DMS114 treated with DMSO at 0.1 percent for 48 hours (cell line): ENCODE results near the gene SDE2.
"Not testable (repeated sequence)": the region's sequence is repeated elsewhere in the genome, so short reads cannot be mapped to it uniquely, and the experiment has no call there.

Experiments
- DNase-seq: peaks from one replicate; lab custom pipeline; 2025; ENCODE audit not compliant: unreplicated experiment; lab: John Stamatoyannopoulos, UW

The SDE2 gene

GRCh38 chr1:226007126-226007892 is 8.2 kb upstream of the SDE2 start:
- DNase-seq = not testable (repeated sequence)

GRCh38 chr1:226006686-226007085 is 7.5 kb upstream of the SDE2 start:
- no peak for DNase-seq

- no peak for DNase-seq
Measured at GRCh38 chr1:226004396-226004795, 5.3 kb upstream of the SDE2 start.

- no peak for DNase-seq
Measured at GRCh38 chr1:226003502-226004170, 4.5 kb upstream of the SDE2 start.

GRCh38 chr1:226002667-226003501 is 3.7 kb upstream of the SDE2 start:
- no peak for DNase-seq

- DNase-seq = no peak
Measured at GRCh38 chr1:226001963-226002666, 3.0 kb upstream of the SDE2 start.

GRCh38 chr1:226001088-226001487 is 1.9 kb upstream of the SDE2 start:
- no peak for DNase-seq

- DNase-seq = not testable (repeated sequence)
Measured at GRCh38 chr1:226000493-226001081, 1.4 kb upstream of the SDE2 start.

- no peak for DNase-seq
Measured at GRCh38 chr1:225999912-226000337, 782 bp upstream of the SDE2 start.

GRCh38 chr1:225998560-225999226 is 450 bp downstream of the SDE2 start:
- no peak for DNase-seq

GRCh38 chr1:225996946-225997545 is 2.1 kb downstream of the SDE2 start:
- DNase-seq = no peak

- no peak for DNase-seq
Measured at GRCh38 chr1:225995919-225996864, 3.0 kb downstream of the SDE2 start.

- no peak for DNase-seq
Measured at GRCh38 chr1:225990705-225991464, 8.3 kb downstream of the SDE2 start.

GRCh38 chr1:225987491-225988316 is 11.4 kb downstream of the SDE2 start:
- peak; percentile 42 for DNase-seq

- no peak for DNase-seq
Measured at GRCh38 chr1:225981714-225982113, 17.4 kb downstream of the SDE2 start.

- DNase-seq = no peak
Measured at GRCh38 chr1:225980005-225980836, 18.9 kb downstream of the SDE2 start.
